Measurements from ENCODE around the gene MEGF6. TPM values are rescaled to one million over a fixed set of nuclear protein-coding genes. Genes with fewer than 3 reads are reported as not detected.

Gene MEGF6
- total and polyA plus RNA-seq, 4 donors = 53.7 to 332 (median 157) TPM

DNA sequence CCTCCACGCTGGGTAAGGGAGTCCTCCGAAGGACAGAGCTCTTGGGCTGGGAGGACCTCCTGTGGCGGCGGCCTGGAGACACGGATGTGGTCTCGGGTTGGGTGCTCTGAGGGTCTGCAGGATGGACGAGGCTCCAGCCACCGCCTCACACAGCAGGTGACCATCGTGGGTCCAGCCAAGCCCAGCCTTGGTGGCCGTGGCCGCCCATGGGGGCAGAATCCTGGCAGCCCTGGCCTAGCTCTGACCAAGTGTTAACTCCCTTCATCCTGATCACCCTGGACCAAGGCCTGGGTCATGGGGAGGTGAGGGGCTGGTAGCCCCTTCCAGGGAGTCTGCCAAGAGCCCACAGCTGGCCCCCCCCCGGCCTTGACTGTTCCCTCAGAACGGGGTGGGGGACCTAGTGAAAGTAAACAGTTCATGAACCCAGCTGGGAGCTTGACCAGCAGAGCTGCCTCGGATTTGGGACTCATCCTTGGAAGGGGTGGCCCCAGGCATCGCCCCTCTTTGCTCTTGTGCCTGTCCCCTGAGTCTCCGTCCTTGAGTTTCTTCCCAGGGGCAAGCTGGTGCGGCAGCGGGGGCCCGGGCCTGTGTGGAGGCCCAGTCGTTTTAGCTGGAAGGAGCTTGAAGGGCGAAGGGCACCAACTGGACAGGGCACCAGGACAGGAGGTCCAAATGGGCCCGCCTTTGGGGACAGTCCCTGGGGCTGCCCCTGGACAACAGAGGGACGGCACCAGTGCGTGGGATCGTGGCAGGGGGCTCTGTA lies 139.0 kb downstream of the MEGF6 start:
- H3K4me3 ChIP-seq (ENCODE audit: low read length in 2 of 2) = no peak overlapping the region
- ATAC-seq (ENCODE audit: low FRiP score) = no peak
- peak in 1 of 2 donors; percentile 38 for DNase-seq
- no peak overlapping the region for H3K27ac ChIP-seq (ENCODE audit: low read depth in 1 of 2, low read length in 2 of 2)
- intact Hi-C loops (cut with DNase I) = no loop called here
- H3K27me3 ChIP-seq (ENCODE audit: control insufficient read depth in 1 of 2, insufficient read depth in 2 of 2, low read length in 1 of 2) = no peaks in the 10 kb centered on the region
- no peaks in the 10 kb centered on the region for H3K9me3 ChIP-seq (ENCODE audit: control insufficient read depth, low read length)
- no peaks in the 10 kb centered on the region for H3K4me1 ChIP-seq (ENCODE audit: control insufficient read depth in 1 of 2, insufficient read depth in 2 of 2, low read length in 2 of 2)
- H3K36me3 ChIP-seq (ENCODE audit: control insufficient read depth in 1 of 2, insufficient read depth in 2 of 2, low read length in 1 of 2) = no peaks in the 10 kb centered on the region
- WGBS, 2 donors = 76 to 82% methylated on average over 25 of the region's 25 CpGs

DNA sequence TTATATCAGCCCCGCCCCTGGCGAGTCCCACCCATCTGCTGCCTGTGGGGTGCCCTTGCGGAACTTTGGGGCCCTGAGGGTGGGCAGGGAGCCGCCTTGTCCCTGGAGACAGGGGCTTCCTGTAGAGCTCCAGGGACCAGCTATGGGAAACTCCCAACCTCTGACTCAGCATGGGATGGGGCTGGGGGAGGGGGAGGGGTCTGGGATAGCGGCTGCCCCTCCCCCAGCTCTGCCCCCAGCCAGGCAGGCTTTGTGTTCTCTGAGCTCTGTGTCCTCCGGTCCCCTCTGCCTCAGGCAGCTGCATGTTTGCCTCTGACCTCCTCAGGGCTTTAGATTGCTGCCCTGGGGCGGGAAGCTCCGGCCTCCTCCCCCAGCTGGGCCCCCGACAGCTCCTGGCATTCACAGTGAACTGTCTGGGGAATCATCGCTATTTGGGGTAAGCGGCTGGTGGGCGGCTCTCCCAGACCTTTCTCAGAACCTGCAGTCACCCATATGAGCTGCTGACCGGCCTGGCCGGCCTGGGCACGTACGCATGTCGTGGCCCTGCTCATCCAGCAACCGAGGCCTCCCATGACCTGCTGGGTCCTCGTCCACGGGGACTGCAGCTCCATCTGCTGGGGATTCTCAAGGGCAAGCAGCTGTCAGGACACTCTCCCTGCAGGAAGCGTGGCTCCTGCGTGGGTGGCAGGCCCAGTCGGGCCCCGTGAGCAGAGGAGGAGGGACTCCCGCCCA lies 139.8 kb downstream of the MEGF6 start:
- H3K4me3 ChIP-seq (ENCODE audit: low read length in 2 of 2) = no peak overlapping the region
- DNase-seq (peak; percentile 50 to 71), ATAC-seq (ENCODE audit: low FRiP score) (no peak)
- H3K9me3 ChIP-seq (ENCODE audit: control insufficient read depth, low read length) = no peaks in the 10 kb centered on the region
- WGBS, 2 donors = 32 to 38% methylated on average over 25 of the region's 25 CpGs
- intact Hi-C loops (cut with DNase I) = no loop called here
- no peak overlapping the region for H3K27ac ChIP-seq (ENCODE audit: low read depth in 1 of 2, low read length in 2 of 2)
- no peaks in the 10 kb centered on the region for H3K4me1 ChIP-seq (ENCODE audit: control insufficient read depth in 1 of 2, insufficient read depth in 2 of 2, low read length in 2 of 2)
- no peaks in the 10 kb centered on the region for H3K27me3 ChIP-seq (ENCODE audit: control insufficient read depth in 1 of 2, insufficient read depth in 2 of 2, low read length in 1 of 2)
- H3K36me3 ChIP-seq (ENCODE audit: control insufficient read depth in 1 of 2, insufficient read depth in 2 of 2, low read length in 1 of 2) = no peaks in the 10 kb centered on the region

DNA sequence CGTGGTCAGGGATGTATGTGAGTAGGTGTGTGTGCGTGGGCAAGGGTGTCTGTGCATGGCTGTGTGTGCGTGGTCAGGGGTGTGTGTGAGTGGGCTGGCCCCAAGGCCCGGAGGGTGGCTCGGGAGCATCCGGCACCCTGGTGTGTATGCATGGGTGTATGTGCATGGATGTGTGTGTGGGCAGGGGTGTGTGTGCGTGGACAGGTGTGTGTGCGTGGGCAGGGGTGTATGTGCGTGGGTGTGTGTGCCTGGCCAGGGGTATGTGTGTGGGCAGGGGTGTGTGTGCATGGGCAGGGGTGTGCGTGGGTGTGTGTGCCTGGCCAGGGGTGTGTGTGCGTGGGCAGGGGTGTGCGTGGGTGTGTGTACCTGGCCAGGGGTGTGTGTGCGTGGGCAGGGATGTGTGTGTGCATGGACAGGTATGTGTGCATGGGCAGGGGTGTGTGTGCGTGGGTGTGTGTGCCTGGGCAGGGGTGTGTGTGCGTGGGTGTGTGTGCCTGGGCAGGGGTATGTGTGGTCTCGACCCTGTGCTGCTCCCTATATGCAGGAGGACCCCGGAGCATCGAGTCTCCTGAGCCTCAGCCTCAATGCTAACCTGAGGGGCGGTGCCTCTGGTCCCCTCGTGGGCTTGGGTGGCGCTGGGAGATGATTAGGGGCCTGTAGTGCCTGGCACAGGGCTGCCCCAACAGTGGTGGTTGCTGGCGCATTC lies 140.5 kb downstream of the MEGF6 start:
- H3K27ac ChIP-seq (ENCODE audit: low read depth in 1 of 2, low read length in 2 of 2) = no peak overlapping the region
- no peaks in the 10 kb centered on the region for H3K4me1 ChIP-seq (ENCODE audit: control insufficient read depth in 1 of 2, insufficient read depth in 2 of 2, low read length in 2 of 2)
- no peaks in the 10 kb centered on the region for H3K9me3 ChIP-seq (ENCODE audit: control insufficient read depth, low read length)
- 75 to 82% methylated on average over 22 of the region's 22 CpGs for whole genome bisulfite sequencing, 2 donors
- H3K27me3 ChIP-seq (ENCODE audit: control insufficient read depth in 1 of 2, insufficient read depth in 2 of 2, low read length in 1 of 2) = no peaks in the 10 kb centered on the region
- DNase-seq (peak; percentile 38 to 69), ATAC-seq (ENCODE audit: low FRiP score) (no peak)
- intact Hi-C loops (cut with DNase I) = no loop called here
- no peak overlapping the region for H3K4me3 ChIP-seq (ENCODE audit: low read length in 2 of 2)
- H3K36me3 ChIP-seq (ENCODE audit: control insufficient read depth in 1 of 2, insufficient read depth in 2 of 2, low read length in 1 of 2) = no peaks in the 10 kb centered on the region

DNA sequence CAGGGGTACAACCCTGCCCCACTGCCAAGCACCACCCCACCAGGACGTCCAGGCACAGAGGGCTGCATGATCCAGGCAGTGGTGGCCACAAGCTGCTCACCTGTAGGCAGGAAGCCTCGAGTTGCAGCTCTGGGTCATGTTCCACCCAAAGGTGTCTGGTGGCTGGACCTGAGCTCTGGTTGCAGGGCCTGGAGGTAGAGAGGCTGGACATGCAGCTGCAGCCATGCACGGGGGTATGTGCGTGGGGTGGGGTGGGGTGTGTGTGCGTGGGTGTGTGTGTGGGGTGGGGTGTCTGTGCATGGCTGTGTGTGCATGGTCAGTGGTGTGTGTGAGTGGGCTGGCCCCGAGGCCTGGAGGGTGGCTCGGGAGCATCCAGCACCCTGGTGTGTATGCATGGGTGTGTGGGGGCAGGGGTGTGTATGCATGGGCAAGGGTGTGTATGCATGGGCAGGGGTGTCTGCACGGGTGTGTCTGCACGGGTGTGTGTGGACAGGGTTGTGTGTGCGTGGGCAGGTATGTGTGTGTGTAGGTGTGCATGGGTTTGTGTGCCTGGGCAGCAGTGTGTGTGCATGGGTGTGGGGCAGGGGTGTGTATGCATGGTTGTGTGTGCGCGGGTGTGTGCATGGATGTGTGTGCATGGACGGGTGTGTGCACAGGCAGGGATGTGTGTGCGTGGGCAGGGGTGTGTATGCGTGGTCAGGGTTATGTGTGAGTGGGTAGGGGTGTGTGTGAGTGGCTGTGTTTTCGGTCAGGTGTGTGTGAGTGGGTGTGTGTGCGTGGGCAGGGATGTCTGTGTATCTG lies 141.3 kb downstream of the MEGF6 start:
- H3K9me3 ChIP-seq (ENCODE audit: control insufficient read depth, low read length) = no peaks in the 10 kb centered on the region
- intact Hi-C loops (cut with DNase I) = no loop called here
- H3K27me3 ChIP-seq (ENCODE audit: control insufficient read depth in 1 of 2, insufficient read depth in 2 of 2, low read length in 1 of 2) = no peaks in the 10 kb centered on the region
- H3K4me3 ChIP-seq (ENCODE audit: low read length in 2 of 2) = no peak overlapping the region
- peak; percentile 38 to 53 for DNase-seq
- no peak for ATAC-seq (ENCODE audit: low FRiP score)
- H3K36me3 ChIP-seq (ENCODE audit: control insufficient read depth in 1 of 2, insufficient read depth in 2 of 2, low read length in 1 of 2) = no peaks in the 10 kb centered on the region
- H3K4me1 ChIP-seq (ENCODE audit: control insufficient read depth in 1 of 2, insufficient read depth in 2 of 2, low read length in 2 of 2) = no peaks in the 10 kb centered on the region
- H3K27ac ChIP-seq (ENCODE audit: low read depth in 1 of 2, low read length in 2 of 2) = no peak overlapping the region
- WGBS, 2 donors = 85 to 86% methylated on average over 17 of the region's 17 CpGs

DNA sequence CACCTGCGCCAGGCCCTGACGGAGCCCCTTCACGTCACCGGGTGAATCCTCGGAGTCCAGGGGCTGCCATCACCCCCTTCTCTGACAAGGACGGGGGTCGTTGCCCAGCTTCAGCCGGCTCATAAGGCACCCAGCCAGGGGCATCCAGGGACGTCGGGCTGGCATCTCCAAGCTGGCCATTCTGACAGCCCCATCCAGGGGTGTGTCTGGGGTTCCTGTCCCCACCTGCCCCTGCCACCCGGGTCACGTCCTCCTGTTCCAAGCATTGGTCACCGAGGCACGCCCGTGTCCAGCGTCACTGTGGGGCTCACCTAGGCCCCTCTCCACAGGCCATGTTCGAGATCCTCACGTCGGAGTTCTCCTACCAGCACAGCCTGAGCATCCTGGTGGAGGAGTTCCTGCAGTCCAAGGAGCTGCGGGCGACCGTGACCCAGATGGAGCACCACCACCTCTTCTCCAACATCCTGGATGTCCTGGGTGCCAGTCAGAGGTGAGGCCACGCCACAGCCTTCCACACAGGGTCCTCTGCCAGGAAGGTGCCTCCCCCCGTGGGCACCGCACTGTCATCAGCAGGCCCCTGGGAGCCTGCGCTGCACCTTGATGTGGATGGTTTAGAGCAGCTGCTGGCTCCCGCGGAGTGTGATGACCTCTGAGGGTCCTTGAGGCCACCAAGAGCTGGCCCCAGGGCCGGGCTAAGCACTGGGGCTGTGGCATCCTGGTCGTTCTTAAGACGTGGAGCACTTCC lies 142.0 kb downstream of the MEGF6 start:
- intact Hi-C loops (cut with DNase I) = no loop called here
- no peaks in the 10 kb centered on the region for H3K27me3 ChIP-seq (ENCODE audit: control insufficient read depth in 1 of 2, insufficient read depth in 2 of 2, low read length in 1 of 2)
- ATAC-seq (ENCODE audit: low FRiP score) (no peak), DNase-seq (peak; percentile 27 to 74)
- H3K36me3 ChIP-seq (ENCODE audit: control insufficient read depth in 1 of 2, insufficient read depth in 2 of 2, low read length in 1 of 2) = no peaks in the 10 kb centered on the region
- H3K4me3 ChIP-seq (ENCODE audit: low read length in 2 of 2) = no peak overlapping the region
- H3K27ac ChIP-seq (ENCODE audit: low read depth in 1 of 2, low read length in 2 of 2) = no peak overlapping the region
- no peaks in the 10 kb centered on the region for H3K4me1 ChIP-seq (ENCODE audit: control insufficient read depth in 1 of 2, insufficient read depth in 2 of 2, low read length in 2 of 2)
- whole genome bisulfite sequencing, 2 donors = 87 to 89% methylated on average over 31 of the region's 31 CpGs
- no peaks in the 10 kb centered on the region for H3K9me3 ChIP-seq (ENCODE audit: control insufficient read depth, low read length)

DNA sequence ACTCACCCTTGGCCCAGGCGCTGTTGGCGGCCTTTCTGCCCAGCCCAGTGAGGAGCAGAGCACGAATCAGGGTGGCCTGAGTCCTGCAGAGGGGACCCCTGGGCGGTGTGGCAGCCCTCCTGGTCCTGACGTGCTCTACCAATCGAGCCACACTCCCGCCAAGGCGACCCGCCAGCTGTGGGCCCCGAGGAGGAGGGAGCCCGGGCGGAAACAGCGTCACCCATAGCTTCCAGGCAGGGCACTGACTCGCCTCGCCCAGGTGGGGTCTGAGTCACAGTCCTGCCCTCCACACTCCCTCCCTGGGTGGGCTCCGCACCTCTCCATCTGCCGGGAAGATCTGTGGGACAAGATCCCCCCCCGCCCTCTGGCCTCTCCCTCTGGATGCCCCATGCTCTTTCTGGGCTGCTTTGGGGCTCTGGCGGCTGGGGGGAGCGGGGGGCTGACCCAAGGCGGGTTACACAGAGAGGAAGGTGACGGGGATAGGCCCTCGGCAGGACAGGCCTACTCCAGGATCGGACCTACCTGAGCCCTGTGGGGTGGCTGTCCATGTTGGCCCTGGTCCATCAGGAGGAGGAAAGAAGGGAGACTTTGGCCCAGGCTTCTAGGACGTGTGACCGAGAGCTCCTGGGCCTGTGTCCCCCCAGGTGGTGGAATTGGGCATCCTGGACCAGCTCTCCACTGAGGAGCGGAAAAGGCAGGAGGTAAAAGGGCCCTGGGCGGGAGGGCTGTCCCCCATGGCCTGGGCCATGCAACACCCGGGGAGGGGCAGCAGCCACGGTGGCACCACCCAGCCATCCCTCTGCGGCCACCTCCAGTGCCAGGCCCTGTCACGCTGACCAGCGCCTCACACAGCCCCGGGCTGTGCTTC lies 142.8 kb downstream of the MEGF6 start:
- no peaks in the 10 kb centered on the region for H3K36me3 ChIP-seq (ENCODE audit: control insufficient read depth in 1 of 2, insufficient read depth in 2 of 2, low read length in 1 of 2)
- H3K27me3 ChIP-seq (ENCODE audit: control insufficient read depth in 1 of 2, insufficient read depth in 2 of 2, low read length in 1 of 2) = no peaks in the 10 kb centered on the region
- 82 to 87% methylated on average over 34 of the region's 34 CpGs for WGBS, 2 donors
- no peak overlapping the region for H3K4me3 ChIP-seq (ENCODE audit: low read length in 2 of 2)
- intact Hi-C loops (cut with DNase I) = no loop called here
- no peaks in the 10 kb centered on the region for H3K4me1 ChIP-seq (ENCODE audit: control insufficient read depth in 1 of 2, insufficient read depth in 2 of 2, low read length in 2 of 2)
- no peak overlapping the region for H3K27ac ChIP-seq (ENCODE audit: low read depth in 1 of 2, low read length in 2 of 2)
- peak; percentile 47 to 73 for DNase-seq
- no peak for ATAC-seq (ENCODE audit: low FRiP score)
- H3K9me3 ChIP-seq (ENCODE audit: control insufficient read depth, low read length) = no peaks in the 10 kb centered on the region

DNA sequence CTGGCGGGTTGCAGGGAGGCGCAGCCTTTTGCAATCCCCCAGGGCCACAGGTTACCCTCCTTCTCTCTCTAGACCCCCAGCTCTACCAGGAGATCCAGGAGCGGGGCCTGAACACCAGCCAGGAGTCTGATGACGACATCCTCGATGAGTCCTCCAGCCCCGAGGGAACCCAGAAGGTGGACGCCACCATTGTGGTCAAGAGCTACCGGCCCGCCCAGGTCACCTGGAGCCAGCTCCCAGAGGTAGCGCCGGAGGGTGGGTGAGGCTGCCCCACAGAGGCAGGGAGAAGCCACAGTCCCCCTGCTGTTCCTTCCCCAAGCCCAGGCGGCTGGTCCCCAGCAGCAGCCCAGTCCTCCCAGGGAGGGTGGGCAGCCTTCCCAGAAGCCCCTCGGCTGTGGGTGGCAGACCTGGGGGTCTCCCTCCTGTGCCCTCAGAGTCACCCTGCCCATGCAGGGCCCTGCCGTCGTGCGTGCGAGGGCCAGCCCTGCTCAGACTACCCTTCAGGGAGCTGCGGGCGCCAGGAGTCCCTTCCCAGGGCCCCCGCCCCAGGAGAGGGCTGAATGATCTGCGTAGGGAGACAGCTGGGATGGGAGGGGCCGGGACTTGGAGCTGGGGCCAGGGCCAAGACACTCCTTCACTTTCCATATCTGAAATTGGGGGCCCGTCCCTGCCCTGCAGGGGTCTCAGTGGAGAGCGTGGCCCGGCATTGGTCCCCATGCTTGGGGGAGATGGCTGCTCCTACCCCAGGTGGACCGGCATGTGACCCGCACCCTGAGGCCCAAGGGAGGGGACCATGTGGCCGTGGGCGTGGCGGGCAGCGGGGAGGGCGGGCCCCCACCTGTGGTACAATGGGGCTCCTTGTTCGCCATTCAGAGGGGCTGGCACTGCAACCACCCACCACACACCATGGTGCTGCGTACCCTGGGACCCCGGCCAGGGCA lies 143.9 kb downstream of the MEGF6 start:
- H3K27ac ChIP-seq (ENCODE audit: low read depth in 1 of 2, low read length in 2 of 2) = no peak overlapping the region
- no peaks in the 10 kb centered on the region for H3K4me1 ChIP-seq (ENCODE audit: control insufficient read depth in 1 of 2, insufficient read depth in 2 of 2, low read length in 2 of 2)
- intact Hi-C loops (cut with DNase I) = no loop called here
- WGBS, 2 donors = 81 to 85% methylated on average over 33 to 35 of the region's 35 CpGs
- H3K4me3 ChIP-seq (ENCODE audit: low read length in 2 of 2) = no peak overlapping the region
- no peaks in the 10 kb centered on the region for H3K9me3 ChIP-seq (ENCODE audit: control insufficient read depth, low read length)
- no peaks in the 10 kb centered on the region for H3K27me3 ChIP-seq (ENCODE audit: control insufficient read depth in 1 of 2, insufficient read depth in 2 of 2, low read length in 1 of 2)
- ATAC-seq (ENCODE audit: low FRiP score) (no peak), DNase-seq (peak; percentile 41 to 72)
- no peaks in the 10 kb centered on the region for H3K36me3 ChIP-seq (ENCODE audit: control insufficient read depth in 1 of 2, insufficient read depth in 2 of 2, low read length in 1 of 2)
